Right atrium auricular region (tissue), 2 donors: ENCODE results near the gene CCT8. TPM values are rescaled to one million over a fixed set of nuclear protein-coding genes. Genes with fewer than 3 reads are reported as not detected.

ENCODE experiments used
- DNase-seq: peaks from one replicate; pipeline ENCODE4 v3.0.0-alpha.2; 2019; ENCODE audit warnings: low spot score
- H3K27ac ChIP-seq, 2 donors: fragments of 200-600 bp; sonication (generic); 1 replicate in 1 of 2; 2 replicates in 1 of 2; pipeline ENCODE4 v1.5.1; 2016 to 2019
- H3K27me3 ChIP-seq, 2 donors: fragments of 200-600 bp; sonication (generic); one replicate each; pipeline versions ENCODE4 v1.5.1 to v1.6.0; 2017 to 2019
- H3K36me3 ChIP-seq: fragments of 200-600 bp; sonication (generic); one replicate; pipeline ENCODE4 v1.5.1; 2016
- H3K4me1 ChIP-seq, 2 donors: fragments of 200-600 bp; sonication (generic); one replicate each; pipeline versions ENCODE4 v1.5.1 to v1.6.0; 2017 to 2019
- H3K4me3 ChIP-seq, 2 donors: fragments of 200-600 bp; sonication (generic); 1 replicate in 1 of 2; 2 replicates in 1 of 2; pipeline ENCODE4 v1.5.1; 2017 to 2019; ENCODE audit warnings: mild to moderate bottlenecking in 1 of 2, moderate library complexity in 1 of 2
- H3K9me3 ChIP-seq, 2 donors: fragments of 200-600 bp; sonication (generic); one replicate each; pipeline ENCODE4 v1.5.1; 2019
- total RNA-seq, 2 donors: library from RNA; depleted of rRNA; stranded (reverse); fragments of >200 nt; gene quantifications; one replicate each; pipeline ENCODE4 v1.1.0, GENCODE V29; 2016
- TF ChIP-seq, protein P1 (sequence below), 2 donors: fragments of 200-600 bp; sonication (generic); IDR thresholded peaks; one replicate each; pipeline ENCODE4 v1.5.1; 2019; ENCODE audit warnings: antibody characterized with exemption in 2 of 2

Gene CCT8, protein sequence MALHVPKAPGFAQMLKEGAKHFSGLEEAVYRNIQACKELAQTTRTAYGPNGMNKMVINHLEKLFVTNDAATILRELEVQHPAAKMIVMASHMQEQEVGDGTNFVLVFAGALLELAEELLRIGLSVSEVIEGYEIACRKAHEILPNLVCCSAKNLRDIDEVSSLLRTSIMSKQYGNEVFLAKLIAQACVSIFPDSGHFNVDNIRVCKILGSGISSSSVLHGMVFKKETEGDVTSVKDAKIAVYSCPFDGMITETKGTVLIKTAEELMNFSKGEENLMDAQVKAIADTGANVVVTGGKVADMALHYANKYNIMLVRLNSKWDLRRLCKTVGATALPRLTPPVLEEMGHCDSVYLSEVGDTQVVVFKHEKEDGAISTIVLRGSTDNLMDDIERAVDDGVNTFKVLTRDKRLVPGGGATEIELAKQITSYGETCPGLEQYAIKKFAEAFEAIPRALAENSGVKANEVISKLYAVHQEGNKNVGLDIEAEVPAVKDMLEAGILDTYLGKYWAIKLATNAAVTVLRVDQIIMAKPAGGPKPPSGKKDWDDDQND
- total RNA-seq: 10 to 100 TPM; 89.5 to 91.8 TPM

DNA sequence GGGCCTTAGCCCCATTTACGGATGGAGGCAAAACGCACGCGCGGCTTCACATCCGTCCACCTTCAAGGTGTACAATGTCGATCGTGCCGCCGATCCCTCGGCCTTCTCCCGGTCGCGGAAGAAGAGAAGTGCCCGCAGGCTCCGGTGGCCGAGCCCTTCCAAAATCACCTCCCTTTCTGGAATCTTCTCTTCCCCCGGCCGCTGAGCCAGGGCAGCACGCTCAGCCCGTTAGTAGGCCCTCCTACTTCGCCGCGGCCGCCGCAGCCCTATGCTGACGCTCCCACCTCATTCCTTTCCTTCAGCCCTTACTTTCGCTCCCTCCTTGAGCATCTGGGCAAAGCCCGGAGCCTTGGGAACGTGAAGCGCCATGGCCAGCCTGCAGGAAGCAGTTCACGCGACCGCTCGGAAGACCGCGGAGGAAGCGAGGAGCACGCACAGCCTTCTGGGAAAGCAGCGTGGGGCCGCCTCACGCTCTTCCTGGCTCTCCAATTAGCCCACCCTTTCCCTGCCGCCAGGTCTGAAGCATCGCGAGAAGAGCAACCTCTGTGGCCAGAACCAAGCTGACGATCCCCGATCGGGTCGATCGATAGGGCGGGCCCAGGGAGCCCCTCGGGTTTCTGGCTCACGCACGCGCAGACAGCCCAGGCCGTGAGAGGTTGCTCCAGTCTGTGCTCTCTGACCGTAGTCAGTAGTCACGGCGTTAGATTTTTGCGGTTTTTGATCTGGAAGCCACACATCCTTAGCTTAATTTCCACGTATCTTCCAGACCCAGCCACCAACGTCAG lies at the start of gene CCT8:
TSS of gene CCT8 (minus strand) at position 427 of the 785 bp plus-strand sequence. CDS start at position 369, 58 bp downstream.
- peak within 1 kb of the TSS; percentile 62 to 95 for H3K4me3 ChIP-seq
- H3K36me3 ChIP-seq: peaks cover 7% of the 10 kb centered on the region
- DNase-seq: peak; percentile 98
- peak within 1 kb of the TSS; percentile 85 to 94 for H3K27ac ChIP-seq
- no peaks in the 10 kb centered on the region for H3K9me3 ChIP-seq
- TF ChIP-seq, protein P1, sequence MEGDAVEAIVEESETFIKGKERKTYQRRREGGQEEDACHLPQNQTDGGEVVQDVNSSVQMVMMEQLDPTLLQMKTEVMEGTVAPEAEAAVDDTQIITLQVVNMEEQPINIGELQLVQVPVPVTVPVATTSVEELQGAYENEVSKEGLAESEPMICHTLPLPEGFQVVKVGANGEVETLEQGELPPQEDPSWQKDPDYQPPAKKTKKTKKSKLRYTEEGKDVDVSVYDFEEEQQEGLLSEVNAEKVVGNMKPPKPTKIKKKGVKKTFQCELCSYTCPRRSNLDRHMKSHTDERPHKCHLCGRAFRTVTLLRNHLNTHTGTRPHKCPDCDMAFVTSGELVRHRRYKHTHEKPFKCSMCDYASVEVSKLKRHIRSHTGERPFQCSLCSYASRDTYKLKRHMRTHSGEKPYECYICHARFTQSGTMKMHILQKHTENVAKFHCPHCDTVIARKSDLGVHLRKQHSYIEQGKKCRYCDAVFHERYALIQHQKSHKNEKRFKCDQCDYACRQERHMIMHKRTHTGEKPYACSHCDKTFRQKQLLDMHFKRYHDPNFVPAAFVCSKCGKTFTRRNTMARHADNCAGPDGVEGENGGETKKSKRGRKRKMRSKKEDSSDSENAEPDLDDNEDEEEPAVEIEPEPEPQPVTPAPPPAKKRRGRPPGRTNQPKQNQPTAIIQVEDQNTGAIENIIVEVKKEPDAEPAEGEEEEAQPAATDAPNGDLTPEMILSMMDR (IDR thresholded peaks at IDR 0.05): no peak
- peaks cover 0 to 31% of the 10 kb centered on the region in 2 donors for H3K4me1 ChIP-seq
- H3K27me3 ChIP-seq: no peaks in the 10 kb centered on the region

DNA sequence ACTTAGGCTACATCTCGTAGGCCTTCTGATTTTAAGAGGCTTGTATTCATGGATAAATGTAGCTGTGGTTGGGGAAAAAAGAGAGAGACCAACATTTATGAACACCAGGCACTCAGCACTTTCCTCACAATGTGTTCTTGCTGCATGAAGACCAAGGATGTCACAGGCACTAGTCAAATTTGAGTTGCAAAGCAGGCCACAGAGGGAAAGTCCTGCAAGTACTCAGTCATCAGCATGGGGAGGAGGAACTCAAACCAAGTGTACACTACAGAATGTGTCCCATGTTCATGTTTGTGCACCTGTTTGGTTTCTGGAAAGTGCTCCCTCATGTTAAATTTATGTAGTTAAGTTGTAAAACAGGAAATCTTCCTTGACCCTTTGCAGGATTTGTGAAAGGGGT lies 48.3 kb upstream of the CCT8 start:
- no peaks in the 10 kb centered on the region for H3K9me3 ChIP-seq
- no peak overlapping the region for H3K27ac ChIP-seq
- TF ChIP-seq, protein P1 (IDR thresholded peaks at IDR 0.05): no peak
- H3K4me3 ChIP-seq: no peak overlapping the region
- no peaks in the 10 kb centered on the region for H3K4me1 ChIP-seq
- H3K27me3 ChIP-seq: no peaks in the 10 kb centered on the region
- H3K36me3 ChIP-seq: no peaks in the 10 kb centered on the region
- DNase-seq: no peak

DNA sequence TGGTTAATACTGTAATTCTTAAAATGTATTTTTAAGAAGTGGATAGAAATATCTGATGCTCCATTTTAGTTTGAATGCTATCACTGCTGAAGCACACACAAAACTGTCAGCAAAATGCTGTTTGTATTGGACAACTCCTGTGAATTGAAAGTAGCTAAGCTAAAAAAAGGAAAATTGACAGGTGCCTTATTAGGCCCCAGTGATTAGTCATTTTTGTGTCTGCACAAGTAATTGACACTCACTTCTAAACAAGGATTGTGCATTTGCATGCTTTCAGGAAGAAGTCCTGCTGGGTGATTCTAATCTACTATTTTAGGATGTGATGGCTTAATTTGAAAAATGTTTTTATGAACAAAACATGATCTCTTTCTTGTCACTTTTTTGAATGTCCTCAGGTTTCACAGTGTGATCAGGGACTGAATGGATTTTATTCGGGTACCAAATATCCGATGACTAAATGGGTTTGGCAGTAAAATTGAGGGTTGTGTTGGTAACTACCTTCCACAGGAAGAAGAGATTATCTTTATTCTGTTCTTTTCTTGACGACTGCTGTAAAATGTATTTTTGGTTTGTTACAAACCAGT lies 44.0 kb upstream of the CCT8 start:
- H3K9me3 ChIP-seq: no peaks in the 10 kb centered on the region

DNA sequence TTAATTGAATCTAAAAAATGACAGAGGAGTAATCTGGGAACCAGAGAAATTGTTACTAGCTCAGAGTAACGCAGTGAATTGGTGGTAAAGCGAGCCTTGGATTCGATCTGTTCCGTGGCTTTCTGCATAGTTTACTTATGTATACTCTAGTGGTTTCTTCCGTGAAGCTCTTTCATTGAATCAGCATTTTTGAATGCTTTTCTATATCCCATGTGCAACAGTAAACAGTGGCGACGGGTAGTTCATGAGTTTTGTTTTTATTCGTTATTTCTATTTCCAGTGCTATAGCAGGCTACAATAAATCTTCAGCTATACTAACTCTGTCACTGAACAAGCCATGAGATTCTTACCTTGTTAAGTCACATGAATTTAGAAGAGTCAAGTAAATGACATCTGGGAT lies 42.5 kb upstream of the CCT8 start:
- TF ChIP-seq, protein P1 (IDR thresholded peaks at IDR 0.05): no peak
- no peak overlapping the region for H3K27ac ChIP-seq

More for the DNA sequence above, 44.0 kb upstream of the CCT8 start:
- Histone ChIP-seq H3K4me1 (no peaks in the 10 kb centered on the region), H3K4me3 (no peak overlapping the region), H3K27ac (no peak overlapping the region), H3K27me3 (no peaks in the 10 kb centered on the region), H3K36me3 (no peaks in the 10 kb centered on the region)
- DNase-seq: no peak
- TF ChIP-seq, protein P1 (IDR thresholded peaks at IDR 0.05): no peak

DNA sequence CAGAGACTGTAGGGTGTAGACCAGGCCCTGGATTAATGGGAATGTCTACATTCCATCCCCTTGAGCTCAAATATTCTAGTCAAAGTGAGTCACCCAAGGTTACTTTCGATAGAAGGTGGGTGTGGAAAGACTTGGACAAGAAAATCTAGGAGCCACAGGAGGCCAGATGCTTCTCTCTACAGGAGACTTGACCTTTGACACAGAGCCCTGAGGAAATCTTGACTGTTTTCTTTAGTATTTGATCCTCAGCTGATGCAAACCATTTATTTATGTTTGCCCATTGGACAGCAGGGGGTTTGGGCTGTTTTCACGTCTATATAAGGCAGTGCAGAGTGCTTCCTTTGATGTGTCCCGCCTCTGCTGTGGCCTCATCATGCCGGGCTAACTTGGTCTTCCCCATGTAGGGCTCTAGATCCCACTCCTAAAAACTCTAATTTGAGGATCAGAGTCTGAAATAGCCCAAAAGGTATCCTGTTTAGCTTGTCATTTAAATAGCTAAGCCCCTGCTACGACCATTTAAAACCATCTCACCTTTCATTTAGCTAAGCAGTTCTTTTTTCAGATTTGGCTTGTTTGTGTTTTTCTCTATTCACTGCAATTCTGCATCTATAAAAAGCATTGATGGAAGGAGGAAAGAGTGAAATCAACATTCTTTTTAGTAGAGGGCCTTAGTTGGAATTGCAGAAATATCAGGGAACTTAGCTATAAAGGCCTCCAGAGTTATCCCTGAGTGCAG lies 41.5 kb upstream of the CCT8 start:
- H3K4me1 ChIP-seq: no peaks in the 10 kb centered on the region
- H3K27me3 ChIP-seq: no peaks in the 10 kb centered on the region
- H3K9me3 ChIP-seq: no peaks in the 10 kb centered on the region
- DNase-seq: no peak
- no peak overlapping the region for H3K4me3 ChIP-seq
- H3K36me3 ChIP-seq: no peaks in the 10 kb centered on the region
- TF ChIP-seq, protein P1 (IDR thresholded peaks at IDR 0.05): no peak
- no peak overlapping the region for H3K27ac ChIP-seq

More for the DNA sequence above, 42.5 kb upstream of the CCT8 start:
- H3K36me3 ChIP-seq: no peaks in the 10 kb centered on the region
- no peak overlapping the region for H3K4me3 ChIP-seq
- no peaks in the 10 kb centered on the region for H3K9me3 ChIP-seq
- no peaks in the 10 kb centered on the region for H3K27me3 ChIP-seq
- H3K4me1 ChIP-seq: no peaks in the 10 kb centered on the region
- no peak for DNase-seq
